Small intestine (tissue), 7 donors: Measurements from ENCODE around the gene VPS26B. TPM values are rescaled to one million over a fixed set of nuclear protein-coding genes. Genes with fewer than 3 reads are reported as not detected.

ENCODE experiments used
- DNase-seq, 2 donors: peaks; one replicate each; pipeline versions ENCODE4 v3.0.0 to v3.0.0-alpha.2; 2013
- FAIRE-seq: peaks from 2 replicates; lab custom pipeline; 2012; peaks lifted over from hg19 to GRCh38; lab: Jason Lieb, UNC
- H3K27ac ChIP-seq, 3 donors: one replicate each; pipeline ENCODE4 v1.5.1; 2013; ENCODE audit warnings: low read length in 2 of 3, mild to moderate bottlenecking in 2 of 3, control low read depth in 1 of 3, inconsistent platforms in 1 of 3, low read depth in 1 of 3, moderate library complexity in 1 of 3
- H3K27me3 ChIP-seq, 3 donors: one replicate each; pipeline ENCODE4 v1.6.1; 2013; ENCODE audit warnings: low read length in 3 of 3, inconsistent platforms in 1 of 3; ENCODE audit not compliant: control insufficient read depth in 3 of 3, insufficient read depth in 3 of 3
- H3K36me3 ChIP-seq, 3 donors: one replicate each; pipeline ENCODE4 v1.6.1; 2013; ENCODE audit warnings: low read length in 3 of 3, inconsistent platforms in 1 of 3, low read depth in 1 of 3, mild to moderate bottlenecking in 1 of 3, moderate library complexity in 1 of 3; ENCODE audit not compliant: control insufficient read depth in 3 of 3, insufficient read depth in 2 of 3
- H3K4me1 ChIP-seq, 3 donors: one replicate each; pipeline ENCODE4 v1.6.1; 2013; ENCODE audit warnings: low read length in 2 of 3, inconsistent platforms in 1 of 3, low read depth in 1 of 3, mild to moderate bottlenecking in 1 of 3, moderate library complexity in 1 of 3; ENCODE audit not compliant: control insufficient read depth in 3 of 3, insufficient read depth in 2 of 3
- H3K4me3 ChIP-seq, 3 donors: one replicate each; pipeline ENCODE4 v1.5.1; 2013; ENCODE audit warnings: low read length in 3 of 3, control low read depth in 1 of 3, inconsistent platforms in 1 of 3, low read depth in 1 of 3, mild to moderate bottlenecking in 1 of 3, moderate library complexity in 1 of 3
- H3K9me3 ChIP-seq, 2 donors: one replicate each; pipeline ENCODE4 v1.6.1; 2013; ENCODE audit warnings: low read depth in 1 of 2, low read length in 1 of 2; ENCODE audit not compliant: control insufficient read depth in 2 of 2, insufficient read depth in 1 of 2
- WGBS, 3 donors: extraction: QIAGEN DNeasy Blood & Tissue Kit; methylation state at CpG; one replicate each; pipeline ENCODE4 v1.1.7; 2013; 5-methylcytosine and 5-hydroxymethylcytosine counted together
- polyA plus RNA-seq, 4 donors: library from polyadenylated mRNA; stranded (reverse) in 3 of 4; unstranded in 1 of 4; fragments of 200-250 nt in 3 of 4; fragments of 120-200 nt in 1 of 4; gene quantifications; one replicate each; pipeline versions ENCODE4 v1.2.1 to v1.2.3, GENCODE V29; 2013
- donor health status: healthy with polysubstance abuse.
- donor health status: control.
- donor health status: control.
- donor health status: Bipolar disorder and iron deficiency.
- donor health status: healthy.

Gene VPS26B
- polyA plus RNA-seq, 4 donors: 26.3 to 45.2 (median 35.9) TPM

GRCh38 chr11:134266440-134266839, 42.0 kb downstream of the VPS26B start:
- Histone ChIP-seq H3K36me3 (peaks cover 8 to 21% (median 16%) of the 10 kb centered on the region in 3 donors), H3K27me3 (peaks cover 0 to 12% (median under 1%) of the 10 kb centered on the region in 3 donors), H3K9me3 (no peaks in the 10 kb centered on the region), H3K27ac (no peak overlapping the region), H3K4me1 (no peaks in the 10 kb centered on the region), H3K4me3 (no peak overlapping the region)
- FAIRE-seq: no peak
- DNase-seq: no peak
- WGBS, 3 donors: 88 to 89% (median 88%) methylated on average over 5 of the region's 5 CpGs

- no peaks in the 10 kb centered on the region for H3K4me1 ChIP-seq
- H3K9me3 ChIP-seq: no peaks in the 10 kb centered on the region
- no peak overlapping the region for H3K4me3 ChIP-seq
- WGBS, 3 donors: 60 to 65% (median 61%) methylated on average over 3 of the region's 3 CpGs
- DNase-seq (no peak), FAIRE-seq (no peak)
- H3K36me3 ChIP-seq: peaks cover 6 to 17% (median 16%) of the 10 kb centered on the region in 3 donors
- peaks cover 0 to 16% (median 4%) of the 10 kb centered on the region in 3 donors for H3K27me3 ChIP-seq
- no peak overlapping the region for H3K27ac ChIP-seq
Observed at GRCh38 chr11:134266841-134267251, 42.4 kb downstream of the VPS26B start.

GRCh38 chr11:134267461-134267860, 43.0 kb downstream of the VPS26B start:
- Histone ChIP-seq H3K4me1 (no peaks in the 10 kb centered on the region), H3K27me3 (peaks cover 0 to 22% (median 4%) of the 10 kb centered on the region in 3 donors), H3K4me3 (no peak overlapping the region), H3K27ac (no peak overlapping the region), H3K36me3 (peaks cover 6 to 11% (median 11%) of the 10 kb centered on the region in 3 donors), H3K9me3 (no peaks in the 10 kb centered on the region)
- DNase-seq (no peak), FAIRE-seq (no peak)
- 79 to 86% (median 82%) methylated on average over 5 of the region's 5 CpGs for WGBS, 3 donors

GRCh38 chr11:134267966-134268365, 43.5 kb downstream of the VPS26B start:
- no peak overlapping the region for H3K4me3 ChIP-seq
- FAIRE-seq (no peak), DNase-seq (no peak)
- H3K9me3 ChIP-seq: no peaks in the 10 kb centered on the region
- no peaks in the 10 kb centered on the region for H3K4me1 ChIP-seq
- H3K27me3 ChIP-seq: peaks cover 1 to 27% (median 6%) of the 10 kb centered on the region in 3 donors
- WGBS, 3 donors: 85 to 94% (median 91%) methylated on average over 11 of the region's 11 CpGs
- H3K36me3 ChIP-seq: peaks cover 5 to 7% (median 6%) of the 10 kb centered on the region in 3 donors
- H3K27ac ChIP-seq: no peak overlapping the region

GRCh38 chr11:134270250-134270714, 45.8 kb downstream of the VPS26B start:
- no peaks in the 10 kb centered on the region for H3K4me1 ChIP-seq
- H3K27me3 ChIP-seq: peaks cover 5 to 41% (median 11%) of the 10 kb centered on the region in 3 donors
- H3K9me3 ChIP-seq: no peaks in the 10 kb centered on the region
- H3K4me3 ChIP-seq: no peak overlapping the region
- H3K36me3 ChIP-seq: no peaks in the 10 kb centered on the region
- DNase-seq (no peak), FAIRE-seq (no peak)
- 22 to 38% (median 30%) methylated on average over 5 of the region's 5 CpGs for WGBS, 3 donors
- no peak overlapping the region for H3K27ac ChIP-seq

- no peak for DNase-seq
Observed at GRCh38 chr11:134271978-134272377, 47.5 kb downstream of the VPS26B start.

GRCh38 chr11:134272381-134273316, 48.2 kb downstream of the VPS26B start:
- Histone ChIP-seq H3K4me1 (peaks cover 0 to 5% (median 0%) of the 10 kb centered on the region in 3 donors), H3K4me3 (no peak overlapping the region), H3K36me3 (no peaks in the 10 kb centered on the region), H3K9me3 (no peaks in the 10 kb centered on the region), H3K27ac (no peak overlapping the region), H3K27me3 (peaks cover 7 to 61% (median 30%) of the 10 kb centered on the region in 3 donors)
- FAIRE-seq (no peak), DNase-seq (peak; percentile 10 to 69)
- 22 to 31% (median 28%) methylated on average over 18 of the region's 18 CpGs for WGBS, 3 donors

More at GRCh38 chr11:134271978-134272377, 47.5 kb downstream of the VPS26B start:
- no peak overlapping the region for H3K27ac ChIP-seq
- peaks cover 0 to 5% (median 0%) of the 10 kb centered on the region in 3 donors for H3K4me1 ChIP-seq
- H3K4me3 ChIP-seq: no peak overlapping the region
- H3K36me3 ChIP-seq: no peaks in the 10 kb centered on the region
- no peaks in the 10 kb centered on the region for H3K9me3 ChIP-seq
- 72 to 92% (median 92%) methylated on average over 4 of the region's 4 CpGs for WGBS, 3 donors
- peaks cover 7 to 55% (median 24%) of the 10 kb centered on the region in 3 donors for H3K27me3 ChIP-seq
- FAIRE-seq: no peak

- Histone ChIP-seq H3K4me3 (no peak overlapping the region), H3K27me3 (peaks cover 7 to 68% (median 33%) of the 10 kb centered on the region in 3 donors), H3K4me1 (peaks cover 0 to 5% (median 0%) of the 10 kb centered on the region in 3 donors), H3K27ac (no peak overlapping the region), H3K36me3 (no peaks in the 10 kb centered on the region), H3K9me3 (peaks cover 0 to 2% of the 10 kb centered on the region in 2 donors)
- WGBS, 3 donors: 31 to 37% (median 34%) methylated on average over 3 of the region's 3 CpGs
- FAIRE-seq (no peak), DNase-seq (no peak)
Observed at GRCh38 chr11:134273317-134273712, 48.8 kb downstream of the VPS26B start.
